Left ventricle myocardium inferior (tissue), 1 donor: ENCODE data around the gene CD247. TPM values are rescaled to one million over a fixed set of nuclear protein-coding genes. Genes with fewer than 3 reads are reported as not detected.
A peak's percentile ranks its signal among the peaks of the same experiment; 100 is the strongest.

Source experiments
- DNase-seq: peaks from one replicate; pipeline ENCODE4 v3.0.0-alpha.2; 2020
- H3K27ac ChIP-seq: fragments of 200-600 bp; replicated peaks from 2 replicates; pipeline ENCODE4 v1.8.0; 2021
- H3K27me3 ChIP-seq: fragments of 200-600 bp; 2 replicates; pipeline ENCODE4 v1.8.0; 2021; ENCODE audit warnings: low read depth
- H3K36me3 ChIP-seq: fragments of 200-600 bp; 2 replicates; pipeline ENCODE4 v1.8.0; 2021
- H3K4me1 ChIP-seq: fragments of 200-600 bp; 2 replicates; pipeline ENCODE4 v1.8.0; 2021
- H3K4me3 ChIP-seq: fragments of 200-600 bp; 2 replicates; pipeline ENCODE4 v1.8.0; 2021; ENCODE audit warnings: mild to moderate bottlenecking, moderate library complexity
- H3K9me3 ChIP-seq: fragments of 200-600 bp; replicated peaks from 2 replicates; pipeline ENCODE4 v1.8.0; 2021
- CTCF ChIP-seq: fragments of 200-600 bp; IDR thresholded peaks from 2 replicates; pipeline ENCODE4 v1.8.0; 2021; ENCODE audit warnings: antibody characterized with exemption, mild to moderate bottlenecking, borderline replicate concordance
- intact Hi-C: fragments of 100-400 bp; cut with micrococcal nuclease; formaldehyde crosslinking; loops from one replicate; pipeline ENCODE4 v1.11.0; 2022
- total RNA-seq: library from RNA; stranded (reverse); fragmentation: NEBNext Ultra II Directional; extraction: Animal tissue kit (Norgen Biotek cat#: 25700); gene quantifications from one replicate; pipeline ENCODE4 v1.2.1, GENCODE V29; 2021
- donor health status: DM: no; HTN: yes; CAD: no; lungs with severe emphysema.

Gene CD247
- total RNA-seq, 1 donor from 2014 or later, result 0.82 TPM

GRCh38 chr1:167430134-167430848, 88.0 kb downstream of the CD247 start:
- Histone ChIP-seq H3K36me3 (no peaks in the 10 kb centered on the region), H3K27ac (no peak overlapping the region), H3K9me3 (no peaks in the 10 kb centered on the region), H3K4me1 (peaks cover 27% of the 10 kb centered on the region), H3K27me3 (no peaks in the 10 kb centered on the region), H3K4me3 (no peak overlapping the region)
- no peak for DNase-seq
- intact Hi-C loops, result no loop called here
- no peak for TF ChIP-seq CTCF

GRCh38 chr1:167429612-167430011, 88.7 kb downstream of the CD247 start:
- no peak for DNase-seq
- Histone ChIP-seq H3K27me3 (no peaks in the 10 kb centered on the region), H3K27ac (no peak overlapping the region), H3K36me3 (peaks cover under 1% of the 10 kb centered on the region), H3K9me3 (no peaks in the 10 kb centered on the region), H3K4me1 (peaks cover 27% of the 10 kb centered on the region), H3K4me3 (no peak overlapping the region)
- no peak for TF ChIP-seq CTCF
- intact Hi-C loops, result no loop called here

GRCh38 chr1:167428395-167428794, 89.9 kb downstream of the CD247 start:
- TF ChIP-seq CTCF, result no peak
- H3K9me3 ChIP-seq, result no peaks in the 10 kb centered on the region
- H3K4me1 ChIP-seq, result peaks cover 27% of the 10 kb centered on the region
- DNase-seq, result no peak
- no peaks in the 10 kb centered on the region for H3K27me3 ChIP-seq
- peak overlapping the region; percentile 2 for H3K27ac ChIP-seq
- H3K36me3 ChIP-seq, result peaks cover 6% of the 10 kb centered on the region
- intact Hi-C loops, result no loop called here
- H3K4me3 ChIP-seq, result no peak overlapping the region

- DNase-seq, result no peak
- intact Hi-C loops, result no loop called here
- peaks cover 27% of the 10 kb centered on the region for H3K4me1 ChIP-seq
- TF ChIP-seq CTCF, result no peak
- no peak overlapping the region for H3K4me3 ChIP-seq
- H3K9me3 ChIP-seq, result no peaks in the 10 kb centered on the region
- no peaks in the 10 kb centered on the region for H3K27me3 ChIP-seq
- peaks cover 6% of the 10 kb centered on the region for H3K36me3 ChIP-seq
- H3K27ac ChIP-seq, result peak overlapping the region; percentile 2
Observed at GRCh38 chr1:167427848-167428247, 90.5 kb downstream of the CD247 start.

- H3K9me3 ChIP-seq, result no peaks in the 10 kb centered on the region
- intact Hi-C loops, result no loop called here
- no peak overlapping the region for H3K4me3 ChIP-seq
- no peak for TF ChIP-seq CTCF
- H3K36me3 ChIP-seq, result peaks cover 11% of the 10 kb centered on the region
- no peak for DNase-seq
- peaks cover 27% of the 10 kb centered on the region for H3K4me1 ChIP-seq
- no peaks in the 10 kb centered on the region for H3K27me3 ChIP-seq
- no peak overlapping the region for H3K27ac ChIP-seq
Observed at GRCh38 chr1:167426716-167427115, 91.6 kb downstream of the CD247 start.
